HEK293T (cell line): ENCODE data around the gene ZACN.

Experiments
- BHLHE40 ChIP-seq: fragments of 450-650 bp; IDR thresholded peaks from 2 replicates; pipeline ENCODE4 v1.6.1; 2016; ENCODE audit warnings: mild to moderate bottlenecking, moderate library complexity, borderline replicate concordance
- HDGF ChIP-seq: fragments of 450-650 bp; IDR thresholded peaks from 2 replicates; pipeline ENCODE4 v1.6.1; 2017; ENCODE audit warnings: antibody characterized with exemption, borderline replicate concordance
- L3MBTL2 ChIP-seq: fragments of 450-650 bp; conservative IDR thresholded peaks from 2 replicates; pipeline ENCODE4 v1.6.1; 2016; ENCODE audit warnings: mild to moderate bottlenecking
- LEF1 ChIP-seq: fragments of 450-650 bp; IDR thresholded peaks from 2 replicates; pipeline ENCODE4 v1.6.1; 2017; ENCODE audit warnings: mild to moderate bottlenecking, borderline replicate concordance
- SP1 ChIP-seq: fragments of 450-650 bp; IDR thresholded peaks from 2 replicates; pipeline ENCODE4 v1.6.1; 2017
- SUZ12 ChIP-seq: fragments of 450-650 bp; IDR thresholded peaks from 2 replicates; pipeline ENCODE4 v1.6.1; 2016; ENCODE audit warnings: mild to moderate bottlenecking

- TF ChIP-seq SP1: no peak
- TF ChIP-seq LEF1: no peak
- TF ChIP-seq BHLHE40: no peak
- TF ChIP-seq SUZ12: no peak
- no peak for TF ChIP-seq L3MBTL2
- TF ChIP-seq HDGF: no peak
Measured at GRCh38 chr17:76049836-76050537, 29.0 kb upstream of the ZACN start.
